Fibroblast of lung (primary cell): Measurements from ENCODE around the gene HIPK2.

ENCODE experiments used
- EZH2 ChIP-seq: IDR thresholded peaks from 2 replicates; pipeline ENCODE4 v1.5.1; 2012; ENCODE audit warnings: low read length, control low read depth, mild to moderate bottlenecking; ENCODE audit errors: missing control alignments
- TF ChIP-seq, protein P1 (sequence below), 2 donors: IDR thresholded peaks in 1 of 2; conservative IDR thresholded peaks in 1 of 2; 1 replicate in 1 of 2; 2 replicates in 1 of 2; pipeline ENCODE4 v1.5.1; 2011 to 2012; ENCODE audit warnings: low read length in 2 of 2, control low read depth in 1 of 2, inconsistent platforms in 1 of 2, low read depth in 1 of 2, mild to moderate bottlenecking in 1 of 2

- TF ChIP-seq, protein P1, sequence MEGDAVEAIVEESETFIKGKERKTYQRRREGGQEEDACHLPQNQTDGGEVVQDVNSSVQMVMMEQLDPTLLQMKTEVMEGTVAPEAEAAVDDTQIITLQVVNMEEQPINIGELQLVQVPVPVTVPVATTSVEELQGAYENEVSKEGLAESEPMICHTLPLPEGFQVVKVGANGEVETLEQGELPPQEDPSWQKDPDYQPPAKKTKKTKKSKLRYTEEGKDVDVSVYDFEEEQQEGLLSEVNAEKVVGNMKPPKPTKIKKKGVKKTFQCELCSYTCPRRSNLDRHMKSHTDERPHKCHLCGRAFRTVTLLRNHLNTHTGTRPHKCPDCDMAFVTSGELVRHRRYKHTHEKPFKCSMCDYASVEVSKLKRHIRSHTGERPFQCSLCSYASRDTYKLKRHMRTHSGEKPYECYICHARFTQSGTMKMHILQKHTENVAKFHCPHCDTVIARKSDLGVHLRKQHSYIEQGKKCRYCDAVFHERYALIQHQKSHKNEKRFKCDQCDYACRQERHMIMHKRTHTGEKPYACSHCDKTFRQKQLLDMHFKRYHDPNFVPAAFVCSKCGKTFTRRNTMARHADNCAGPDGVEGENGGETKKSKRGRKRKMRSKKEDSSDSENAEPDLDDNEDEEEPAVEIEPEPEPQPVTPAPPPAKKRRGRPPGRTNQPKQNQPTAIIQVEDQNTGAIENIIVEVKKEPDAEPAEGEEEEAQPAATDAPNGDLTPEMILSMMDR (conservative IDR thresholded peaks at IDR 0.05 in 1 of 2, IDR thresholded peaks at IDR 0.05 in 1 of 2; ENCODE audit: low read depth in 1 of 2, low read length in 2 of 2) = no peak
- no peak for TF ChIP-seq EZH2
Observed at GRCh38 chr7:139706837-139707236, 71.0 kb downstream of the HIPK2 start.
